ENCODE results near the gene DPH2.

GRCh38 chr1:43949678-43950077, 20.1 kb upstream of the DPH2 start:
- TF ChIP-seq CTCF (IDR thresholded peaks at IDR 0.05; ENCODE audit: low read depth, low read length, poor library complexity, severe bottlenecking) (no peak), EZH2phosphoT487 (IDR thresholded peaks at IDR 0.05; ENCODE audit: borderline replicate concordance, low read length) (no peak)
